ES-I3 (cell line): ENCODE data around the gene PRELID2.
"Not testable (repeated sequence)": the region's sequence is repeated elsewhere in the genome, so short reads cannot be mapped to it uniquely, and the experiment has no call there.

Experiments used
- H3K36me3 ChIP-seq: 2 replicates; pipeline ENCODE4 v1.6.1; 2013; ENCODE audit warnings: mild to moderate bottlenecking, low read length, control low read depth, moderate library complexity; ENCODE audit not compliant: insufficient read depth
- H3K4me1 ChIP-seq: 2 replicates; pipeline ENCODE4 v1.6.1; 2013; ENCODE audit warnings: mild to moderate bottlenecking, control low read depth, low read length; ENCODE audit not compliant: insufficient read depth
- H3K9ac ChIP-seq: 2 replicates; pipeline ENCODE4 v1.6.1; 2013; ENCODE audit warnings: low read depth, mild to moderate bottlenecking, low read length, moderate library complexity
- H3K9me3 ChIP-seq: 2 replicates; pipeline ENCODE4 v1.6.1; 2013; ENCODE audit warnings: mild to moderate bottlenecking, low read length, moderate library complexity; ENCODE audit not compliant: control insufficient read depth, insufficient read depth

The PRELID2 gene

GRCh38 chr5:145853781-145854376 is 18.7 kb upstream of the PRELID2 start:
- no peaks in the 10 kb centered on the region for H3K36me3 ChIP-seq
- H3K9me3 ChIP-seq: no peaks in the 10 kb centered on the region
- H3K4me1 ChIP-seq: peaks cover 21% of the 10 kb centered on the region
- no peak overlapping the region for H3K9ac ChIP-seq

- no peaks in the 10 kb centered on the region for H3K9me3 ChIP-seq
- no peaks in the 10 kb centered on the region for H3K36me3 ChIP-seq
- peaks cover 21% of the 10 kb centered on the region for H3K4me1 ChIP-seq
- H3K9ac ChIP-seq: no peak overlapping the region
Observed at GRCh38 chr5:145852990-145853389, 17.8 kb upstream of the PRELID2 start.

GRCh38 chr5:145848854-145849253 is 13.7 kb upstream of the PRELID2 start:
- Histone ChIP-seq H3K36me3 (no peaks in the 10 kb centered on the region), H3K9me3 (no peaks in the 10 kb centered on the region), H3K4me1 (peaks cover 1% of the 10 kb centered on the region; the same call in 1 of the 2 replicates), H3K9ac (no peak overlapping the region)

GRCh38 chr5:145847499-145848497 is 12.7 kb upstream of the PRELID2 start:
- H3K9ac ChIP-seq: no peak overlapping the region
- H3K4me1 ChIP-seq: no peaks in the 10 kb centered on the region
- H3K36me3 ChIP-seq: no peaks in the 10 kb centered on the region
- no peaks in the 10 kb centered on the region for H3K9me3 ChIP-seq

- Histone ChIP-seq H3K36me3 (no peaks in the 10 kb centered on the region), H3K4me1 (no peaks in the 10 kb centered on the region), H3K9me3 (no peaks in the 10 kb centered on the region), H3K9ac (no peak overlapping the region)
Observed at GRCh38 chr5:145846081-145846480, 10.9 kb upstream of the PRELID2 start.

DNA sequence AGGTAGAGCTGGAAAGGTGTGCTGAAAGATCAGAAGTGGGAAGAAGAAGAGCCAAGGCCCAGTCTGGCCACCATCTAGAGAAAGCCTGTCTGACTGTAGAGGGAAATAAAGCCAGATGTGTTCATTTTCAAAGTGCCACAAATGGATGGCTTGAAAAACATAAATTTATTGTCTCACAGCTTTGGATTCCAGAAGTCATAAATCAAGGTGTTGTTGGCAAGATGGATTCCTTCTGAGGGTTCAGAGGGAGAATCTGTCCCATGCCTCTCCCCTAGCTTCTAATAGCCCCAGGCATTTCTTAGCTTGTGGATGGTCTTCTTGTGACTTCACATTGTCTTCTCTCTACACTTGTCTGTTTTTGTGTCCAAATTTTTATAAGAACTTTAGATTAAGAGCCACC is 6.2 kb upstream of the PRELID2 start:
- H3K9ac ChIP-seq: no peak overlapping the region
- no peaks in the 10 kb centered on the region for H3K4me1 ChIP-seq
- no peaks in the 10 kb centered on the region for H3K9me3 ChIP-seq
- no peaks in the 10 kb centered on the region for H3K36me3 ChIP-seq

DNA sequence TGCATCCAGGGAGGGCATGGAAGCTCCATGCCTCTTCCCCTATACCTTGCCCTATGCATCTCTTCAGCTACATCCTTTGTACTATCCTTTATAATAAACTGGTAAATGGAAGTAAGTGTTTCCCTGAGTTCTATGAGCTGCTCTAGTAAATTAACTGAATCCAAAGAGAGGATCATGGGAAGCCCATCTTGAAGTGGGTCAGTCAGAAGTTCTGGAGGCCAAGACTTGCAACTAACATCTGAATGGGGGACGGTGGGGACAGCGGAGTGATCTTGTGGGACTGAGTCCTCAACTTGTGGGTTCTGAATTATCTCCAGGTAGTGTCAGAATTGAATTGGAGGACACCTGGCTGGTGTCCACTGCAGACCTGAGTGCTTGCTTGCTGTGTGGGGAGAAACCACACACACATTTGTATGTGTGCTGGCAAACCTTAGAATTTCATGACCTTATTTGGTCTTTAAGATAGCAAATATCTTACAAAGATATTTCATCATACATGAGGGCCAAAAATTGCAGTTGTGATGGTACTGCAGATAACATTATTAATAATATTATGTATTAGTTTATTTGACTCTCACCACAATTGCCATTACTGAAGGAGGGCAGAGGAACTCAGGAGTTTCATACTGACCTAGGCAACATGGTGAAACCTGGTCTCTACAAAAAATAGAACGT is 5.5 kb upstream of the PRELID2 start:
- Histone ChIP-seq H3K9ac (no peak overlapping the region), H3K4me1 (no peaks in the 10 kb centered on the region), H3K9me3 (no peaks in the 10 kb centered on the region), H3K36me3 (no peaks in the 10 kb centered on the region)

- Histone ChIP-seq H3K9ac (no peak overlapping the region), H3K36me3 (no peaks in the 10 kb centered on the region), H3K4me1 (no peaks in the 10 kb centered on the region), H3K9me3 (no peaks in the 10 kb centered on the region)
Observed at GRCh38 chr5:145838276-145838675, 3.1 kb upstream of the PRELID2 start.

- H3K4me1 ChIP-seq, H3K9ac ChIP-seq, H3K36me3 ChIP-seq: not testable (repeated sequence)
Observed at GRCh38 chr5:145836241-145836640, 1.1 kb upstream of the PRELID2 start.

GRCh38 chr5:145835848-145836239 is 702 bp upstream of the PRELID2 start:
- Histone ChIP-seq H3K9ac (peak overlapping the region; percentile 89), H3K9me3 (no peaks in the 10 kb centered on the region), H3K36me3 (no peaks in the 10 kb centered on the region), H3K4me1 (no peaks in the 10 kb centered on the region)

More at GRCh38 chr5:145836241-145836640, 1.1 kb upstream of the PRELID2 start:
- not testable (repeated sequence) for H3K9me3 ChIP-seq

GRCh38 chr5:145834554-145834916 is 607 bp downstream of the PRELID2 start:
- no peaks in the 10 kb centered on the region for H3K36me3 ChIP-seq
- H3K9me3 ChIP-seq: no peaks in the 10 kb centered on the region
- no peaks in the 10 kb centered on the region for H3K4me1 ChIP-seq
- H3K9ac ChIP-seq: peak overlapping the region; percentile 89

- Histone ChIP-seq H3K4me1 (no peaks in the 10 kb centered on the region), H3K9me3 (no peaks in the 10 kb centered on the region), H3K9ac (no peak overlapping the region), H3K36me3 (no peaks in the 10 kb centered on the region)
Observed at GRCh38 chr5:145833631-145834200, 1.4 kb downstream of the PRELID2 start.

DNA sequence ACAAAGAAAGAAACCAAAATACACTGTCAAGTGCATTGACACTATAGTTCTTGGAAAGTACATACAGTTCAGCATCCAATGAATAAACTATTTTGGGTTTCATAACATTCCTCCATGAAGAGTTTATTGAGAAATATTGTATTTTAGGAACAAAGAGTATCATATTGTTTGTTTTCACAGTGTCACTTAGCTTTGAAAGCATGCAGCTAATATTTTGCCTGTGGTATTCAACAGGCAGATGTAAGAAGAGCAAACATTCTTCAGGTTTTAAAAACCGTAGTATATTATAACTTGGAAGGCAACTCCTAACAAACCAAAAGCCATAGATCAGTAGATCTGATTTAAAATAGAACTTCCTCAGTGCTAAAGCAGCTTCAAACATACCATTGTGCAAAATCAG is 4.5 kb downstream of the PRELID2 start:
- H3K36me3 ChIP-seq: no peaks in the 10 kb centered on the region
- H3K4me1 ChIP-seq: no peaks in the 10 kb centered on the region; the same call in 1 of the 2 replicates
- no peak overlapping the region for H3K9ac ChIP-seq
- no peaks in the 10 kb centered on the region for H3K9me3 ChIP-seq

DNA sequence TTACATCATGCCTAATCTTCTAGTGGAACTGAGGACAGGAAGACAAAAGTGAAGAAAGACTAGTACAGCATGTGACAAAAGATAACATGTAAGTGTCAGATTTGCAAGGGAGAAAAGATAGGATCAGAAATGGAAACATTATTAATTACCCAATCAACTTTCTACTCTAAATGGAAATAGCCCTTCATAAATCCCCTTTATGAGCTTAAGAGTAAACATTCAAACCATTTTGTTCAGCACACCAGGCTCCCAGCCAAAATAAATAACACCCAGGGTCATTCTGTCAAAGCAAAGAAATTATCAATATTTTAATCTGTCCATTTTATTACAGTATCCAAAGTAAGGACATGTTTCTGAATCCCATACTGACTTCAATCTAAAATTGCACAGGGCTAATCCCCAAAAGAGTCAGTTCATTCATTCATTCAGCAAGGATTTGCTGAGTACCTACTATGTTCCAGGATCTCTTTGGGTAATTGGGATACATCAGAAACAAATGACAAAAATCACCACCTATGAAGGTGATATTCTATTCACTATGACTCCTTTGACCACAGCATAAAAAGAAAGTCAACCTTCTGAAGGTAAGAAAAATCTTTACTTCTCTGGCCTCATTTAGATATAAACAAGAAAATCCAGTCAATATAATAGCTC is 5.3 kb downstream of the PRELID2 start:
- H3K36me3 ChIP-seq: no peaks in the 10 kb centered on the region
- H3K4me1 ChIP-seq: no peaks in the 10 kb centered on the region; the same call in 1 of the 2 replicates
- no peaks in the 10 kb centered on the region for H3K9me3 ChIP-seq
- no peak overlapping the region for H3K9ac ChIP-seq
